SK-N-SH (cell line): Measurements from ENCODE around the gene TSPAN15. TPM values are rescaled to one million over a fixed set of nuclear protein-coding genes. Genes with fewer than 3 reads are reported as not detected.

Source experiments
- CTCF ChIA-PET: fragments of 300-600, 350-600 bp; formaldehyde crosslinking; extraction: SDS; loops from one replicate; lab custom pipeline; 2021; lab: Yijun Ruan, JAX
- POLR2A ChIA-PET: fragments of 350-600 bp; sonication (Branson Sonifier 250); formaldehyde crosslinking; extraction: SDS; loops from one replicate; lab custom pipeline; 2020; ENCODE audit warnings: antibody characterized with exemption, inconsistent platforms; lab: Yijun Ruan, JAX
- DNase-seq: peaks from one replicate; pipeline ENCODE4 v3.0.0; 2012
- H2AFZ ChIP-seq: fragments of 200-600 bp; sonication (generic); 2 replicates; pipeline ENCODE4 v1.8.1; 2016; ENCODE audit warnings: antibody characterized with exemption, mild to moderate bottlenecking, low read depth
- H3F3A ChIP-seq: fragments of 200-600 bp; sonication (generic); replicated peaks from 2 replicates; pipeline ENCODE3; 2016; ENCODE audit warnings: antibody characterized with exemption, mild to moderate bottlenecking; ENCODE audit not compliant: insufficient read depth
- H3K27ac ChIP-seq, 2 experiments: fragments of 200-500 bp in 1 of 2; fragments of 200-600 bp in 1 of 2; sonication (Bioruptor generic) in 1 of 2; sonication (generic), shearing (Covaris generic) in 1 of 2; 2 replicates each; pipeline versions ENCODE4 v1.5.1 to v1.6.1; 2014 to 2016; ENCODE audit warnings: low read depth in 2 of 2, inconsistent platforms in 1 of 2, low read length in 1 of 2, mild to moderate bottlenecking in 1 of 2, mixed read lengths in 1 of 2
- H3K27me3 ChIP-seq: fragments of 200-600 bp; sonication (generic), shearing (Covaris generic); 2 replicates; pipeline ENCODE4 v1.6.1; 2016; ENCODE audit warnings: mixed run types; ENCODE audit not compliant: insufficient read depth
- H3K36me3 ChIP-seq, 2 experiments: fragments of 200-500 bp in 1 of 2; fragments of 200-600 bp in 1 of 2; sonication (Bioruptor generic) in 1 of 2; sonication (generic) in 1 of 2; replicated peaks in 1 of 2; 2 replicates each; pipeline versions ENCODE3 to v1.5.1; 2014 to 2016; ENCODE audit warnings: low read length in 1 of 2, mild to moderate bottlenecking in 1 of 2; ENCODE audit not compliant: insufficient read depth in 2 of 2, control insufficient read depth in 1 of 2
- H3K4me1 ChIP-seq, 2 experiments: fragments of 200-500 bp in 1 of 2; fragments of 200-600 bp in 1 of 2; sonication (Bioruptor generic) in 1 of 2; sonication (generic), shearing (Covaris generic) in 1 of 2; 2 replicates each; pipeline versions ENCODE4 v1.5.1 to v1.6.1; 2014 to 2016; ENCODE audit warnings: low read depth in 1 of 2, low read length in 1 of 2, mixed run types in 1 of 2; ENCODE audit not compliant: insufficient read depth in 2 of 2, control insufficient read depth in 1 of 2
- H3K4me2 ChIP-seq: fragments of 200-600 bp; sonication (generic), shearing (Covaris generic); 2 replicates; pipeline ENCODE4 v1.6.1; 2017; ENCODE audit warnings: mixed run types
- H3K4me3 ChIP-seq, 2 experiments: fragments of 200-500 bp in 1 of 2; fragments of 200-600 bp in 1 of 2; sonication (Bioruptor generic) in 1 of 2; sonication (generic), shearing (Covaris generic) in 1 of 2; 2 replicates each; pipeline versions ENCODE4 v1.5.1 to v1.8.1; 2014 to 2016; ENCODE audit warnings: low read depth in 2 of 2, inconsistent platforms in 1 of 2, low read length in 1 of 2, mild to moderate bottlenecking in 1 of 2, mixed read lengths in 1 of 2, moderate library complexity in 1 of 2
- H3K79me2 ChIP-seq: fragments of 200-600 bp; sonication (generic); 2 replicates; pipeline ENCODE4 v1.8.1; 2017; ENCODE audit warnings: mild to moderate bottlenecking; ENCODE audit not compliant: insufficient read depth
- H3K9ac ChIP-seq: fragments of 200-600 bp; sonication (generic); 2 replicates; pipeline ENCODE4 v1.6.1; 2017; ENCODE audit warnings: mixed run types
- H3K9me2 ChIP-seq: fragments of 200-600 bp; sonication (generic); 2 replicates; pipeline ENCODE4 v1.6.1; 2017; ENCODE audit warnings: mixed run types
- H3K9me3 ChIP-seq: fragments of 200-600 bp; sonication (generic); 2 replicates; pipeline ENCODE4 v1.6.1; 2017; ENCODE audit warnings: mixed run types, mild to moderate bottlenecking, moderate library complexity
- H4K20me1 ChIP-seq: fragments of 200-600 bp; sonication (generic); 2 replicates; pipeline ENCODE4 v1.6.1; 2017; ENCODE audit warnings: mild to moderate bottlenecking, mixed run types; ENCODE audit not compliant: insufficient read depth
- CHD2 ChIP-seq: fragments of 150-350 bp; IDR thresholded peaks from 2 replicates; pipeline ENCODE4 v1.6.1; 2018; ENCODE audit warnings: low read length; ENCODE audit not compliant: partially characterized antibody
- EZH2phosphoT487 ChIP-seq: fragments of 200-600 bp; sonication (generic); IDR thresholded peaks from 2 replicates; pipeline ENCODE4 v1.6.1; 2017; ENCODE audit warnings: low read depth, mixed run types, mild to moderate bottlenecking, antibody characterized with exemption, moderate library complexity, borderline replicate concordance
- FOXM1 ChIP-seq: IDR thresholded peaks from 2 replicates; pipeline ENCODE4 v1.4.0; 2012; ENCODE audit warnings: low read depth, mild to moderate bottlenecking
- GATA2 ChIP-seq: sonication (generic); formaldehyde crosslinking; IDR thresholded peaks from 2 replicates; pipeline ENCODE4 v1.5.0; 2020; ENCODE audit warnings: mild to moderate bottlenecking, missing genetic modification reagents
- IRF3 ChIP-seq: fragments of 150-350 bp; IDR thresholded peaks from 2 replicates; pipeline ENCODE4 v1.6.1; 2016; ENCODE audit warnings: mild to moderate bottlenecking, low read depth, low read length
- PBX3 ChIP-seq: IDR thresholded peaks from 2 replicates; pipeline ENCODE4; 2012
- POLR2AphosphoS5 ChIP-seq: IDR thresholded peaks from 2 replicates; pipeline ENCODE4 v1.6.1; 2012; ENCODE audit warnings: low read depth, low read length
- SIN3A ChIP-seq: IDR thresholded peaks from 2 replicates; pipeline ENCODE4 v1.6.1; 2012; ENCODE audit warnings: low read depth, mild to moderate bottlenecking, low read length, moderate library complexity, borderline replicate concordance
- USF1 ChIP-seq: IDR thresholded peaks from 2 replicates; pipeline ENCODE4 v1.4.0; 2012; ENCODE audit warnings: low read depth, borderline replicate concordance
- YY1 ChIP-seq: IDR thresholded peaks from 2 replicates; pipeline ENCODE4 v1.4.0; 2012; ENCODE audit warnings: low read depth, mild to moderate bottlenecking
- WGBS: methylation state at CpG from one replicate; pipeline ENCODE4 v1.1.6; 2017; ENCODE audit warnings: low lambda C conversion rate; 5-methylcytosine and 5-hydroxymethylcytosine counted together
- polyA plus RNA-seq, 3 experiments: library from polyadenylated mRNA; depleted of rRNA; stranded (reverse); fragments of >200 nt; gene quantifications; 2 replicates each; pipeline ENCODE4 v1.2.3, GENCODE V29; 2012

TSPAN15 gene
- polyA plus RNA-seq, 1 of the 3 experiments (the other 2 are of a cell fraction) = 8.5 TPM

GRCh38 chr10:69414036-69415018 is 36.9 kb upstream of the TSPAN15 start:
- no peak overlapping the region for H3K4me3 ChIP-seq
- TF ChIP-seq POLR2AphosphoS5 (no peak), CHD2 (no peak), PBX3 (no peak), FOXM1 (no peak), USF1 (no peak), YY1 (no peak), EZH2phosphoT487 (no peak), IRF3 (no peak), SIN3A (no peak)
- no peaks in the 10 kb centered on the region for H3K27me3 ChIP-seq
- H3F3A ChIP-seq = peaks cover 2% of the 10 kb centered on the region
- no peak for DNase-seq
- H3K9me3 ChIP-seq = no peaks in the 10 kb centered on the region
- H2AFZ ChIP-seq = no peak overlapping the region
- H3K79me2 ChIP-seq = no peaks in the 10 kb centered on the region
- H3K4me1 ChIP-seq = peaks cover 0 to 4% of the 10 kb centered on the region in 2 experiments; a peak in 1 of 4 replicates
- H3K9me2 ChIP-seq = no peaks in the 10 kb centered on the region
- ChIA-PET CTCF (interaction anchor here (0.7 to 3.2 kb wide), 12 partner anchors 8 to 430 kb away, joined by 3 to 22 read pairs (median 6); no protein-coding TSS in a partner anchor), POLR2A (no interaction called here)
- 77% methylated on average over 18 of the region's 20 CpGs for WGBS
- H3K36me3 ChIP-seq = no peaks in the 10 kb centered on the region
- H3K9ac ChIP-seq = no peak overlapping the region
- H4K20me1 ChIP-seq = no peaks in the 10 kb centered on the region
- H3K4me2 ChIP-seq = no peak overlapping the region
- no peak overlapping the region for H3K27ac ChIP-seq

GRCh38 chr10:69415049-69415448 is 36.2 kb upstream of the TSPAN15 start:
- 81% methylated on average over 13 of the region's 13 CpGs for whole genome bisulfite sequencing
- H3K9ac ChIP-seq = no peak overlapping the region
- no peaks in the 10 kb centered on the region for H3K9me2 ChIP-seq
- H3K9me3 ChIP-seq = no peaks in the 10 kb centered on the region
- DNase-seq = peak; percentile 52
- CTCF ChIA-PET = interaction anchor here (0.9 to 3.2 kb wide), 7 partner anchors 23 to 328 kb away, joined by 3 to 22 read pairs (median 6); no protein-coding TSS in a partner anchor
- H3K4me2 ChIP-seq = no peak overlapping the region
- H3K4me1 ChIP-seq = peaks cover 0 to 3% of the 10 kb centered on the region in 2 experiments; a peak in 1 of 4 replicates
- no peak overlapping the region for H3K27ac ChIP-seq
- POLR2A ChIA-PET = no interaction called here
- no peaks in the 10 kb centered on the region for H3K79me2 ChIP-seq
- H3K4me3 ChIP-seq = no peak overlapping the region
- no peak overlapping the region for H2AFZ ChIP-seq
- H3K27me3 ChIP-seq = no peaks in the 10 kb centered on the region
- H3F3A ChIP-seq = no peaks in the 10 kb centered on the region
- TF ChIP-seq POLR2AphosphoS5 = no peak
- no peak for TF ChIP-seq FOXM1
- TF ChIP-seq GATA2 (CRISPR knock-in tag) = no peak
- H4K20me1 ChIP-seq = no peaks in the 10 kb centered on the region
- H3K36me3 ChIP-seq = no peaks in the 10 kb centered on the region
